ENCODE measurements around the gene PRRT1B. TPM values are rescaled to one million over a fixed set of nuclear protein-coding genes. Genes with fewer than 3 reads are reported as not detected.

The PRRT1B gene
- total RNA-seq, 6 donors from 2014 or later, result 1.8 to 10.5 (median 8.0) TPM

- WGBS, 2 donors, result 59 to 62% methylated on average over 7 to 12 of the region's 12 CpGs
- TF ChIP-seq CTCF (IDR thresholded peaks at IDR 0.05) (no peak), POLR2AphosphoS5 (IDR thresholded peaks at IDR 0.05) (peak in 1 of 2 donors; percentile 8)
- ATAC-seq (ENCODE audit: low FRiP score in 2 of 2) (peak; percentile 47 to 82), DNase-seq (peak in 1 of 2 donors; percentile 69)
- Histone ChIP-seq H3K4me1 (peaks cover 21 to 27% (median 24%) of the 10 kb centered on the region in 4 donors), H3K4me3 (no peak overlapping the region), H3K27ac (peak overlapping the region; percentile 60 to 78 (median 71)), H3K9me3 (no peaks in the 10 kb centered on the region), H3K36me3 (peaks cover 11 to 73% (median 40%) of the 10 kb centered on the region in 4 donors), H3K27me3 (no peaks in the 10 kb centered on the region)
Measured at GRCh38 chr9:131608493-131609037, 63.2 kb downstream of the PRRT1B start.

Other genes starting within 250 kb of the PRRT1B start
- gene PRRC2B, start 151.4 kb upstream of the PRRT1B start, total RNA-seq, result 100 to 1,000 TPM; 114 to 348 (median 186) TPM
- 10 to 100 TPM; 24.7 to 55.5 (median 27.2) TPM for gene POMT1, start 42.6 kb upstream of the PRRT1B start, total RNA-seq
- gene UCK1, start 14.3 kb upstream of the PRRT1B start, total RNA-seq, result 10 to 100 TPM; 27.8 to 36.7 (median 29.4) TPM
- 100 to 1,000 TPM in 2 of 6 donors, 10 to 100 TPM in 4; 82.8 to 161 (median 96.8) TPM for gene RAPGEF1, start 194.6 kb downstream of the PRRT1B start, total RNA-seq